PC-9 (cell line): ENCODE data around the gene MIA.

ENCODE experiments used
- CTCF ChIP-seq: fragments of 200-600 bp; sonication (generic); conservative IDR thresholded peaks from 2 replicates; pipeline ENCODE4 v1.6.1; 2017; ENCODE audit warnings: mixed run types, antibody characterized with exemption, mild to moderate bottlenecking, moderate library complexity
- EZH2 ChIP-seq: fragments of 200-600 bp; sonication (generic); IDR thresholded peaks from 2 replicates; pipeline ENCODE4 v1.8.0; 2017; ENCODE audit warnings: antibody characterized with exemption, low read depth

GRCh38 chr19:40810160-40810559 is 34.8 kb downstream of the MIA start:
- TF ChIP-seq CTCF (no peak), EZH2 (no peak)
